ENCODE measurements around the gene CFAP161.
"Not testable (repeated sequence)": the region's sequence is repeated elsewhere in the genome, so short reads cannot be mapped to it uniquely, and the experiment has no call there.

The CFAP161 gene

GRCh38 chr15:81107889-81108288 lies 26.2 kb upstream of the CFAP161 start:
- no peak for DNase-seq (ENCODE audit: low read depth)

GRCh38 chr15:81108427-81108826 lies 25.6 kb upstream of the CFAP161 start:
- DNase-seq (ENCODE audit: low read depth) = no peak

DNA sequence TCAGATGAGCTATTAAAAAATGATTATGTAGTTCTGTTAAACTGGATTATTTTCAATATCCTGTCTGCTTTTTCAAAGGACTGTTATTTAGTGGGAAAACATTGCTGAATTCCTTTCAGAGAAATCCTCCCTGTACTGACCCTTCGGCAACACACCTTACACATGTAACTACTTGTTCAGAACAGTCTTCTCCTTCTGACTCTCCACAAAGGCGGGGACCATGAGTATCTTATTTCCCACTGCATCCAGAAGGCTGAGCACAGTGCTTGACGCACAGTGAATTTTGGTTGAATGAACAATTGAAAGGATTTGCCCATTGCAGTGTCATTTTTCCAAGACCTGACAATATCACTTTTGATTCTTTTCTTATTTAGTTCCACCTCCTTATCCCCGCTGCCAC lies 23.1 kb upstream of the CFAP161 start:
- DNase-seq (ENCODE audit: low read depth) = no peak

DNA sequence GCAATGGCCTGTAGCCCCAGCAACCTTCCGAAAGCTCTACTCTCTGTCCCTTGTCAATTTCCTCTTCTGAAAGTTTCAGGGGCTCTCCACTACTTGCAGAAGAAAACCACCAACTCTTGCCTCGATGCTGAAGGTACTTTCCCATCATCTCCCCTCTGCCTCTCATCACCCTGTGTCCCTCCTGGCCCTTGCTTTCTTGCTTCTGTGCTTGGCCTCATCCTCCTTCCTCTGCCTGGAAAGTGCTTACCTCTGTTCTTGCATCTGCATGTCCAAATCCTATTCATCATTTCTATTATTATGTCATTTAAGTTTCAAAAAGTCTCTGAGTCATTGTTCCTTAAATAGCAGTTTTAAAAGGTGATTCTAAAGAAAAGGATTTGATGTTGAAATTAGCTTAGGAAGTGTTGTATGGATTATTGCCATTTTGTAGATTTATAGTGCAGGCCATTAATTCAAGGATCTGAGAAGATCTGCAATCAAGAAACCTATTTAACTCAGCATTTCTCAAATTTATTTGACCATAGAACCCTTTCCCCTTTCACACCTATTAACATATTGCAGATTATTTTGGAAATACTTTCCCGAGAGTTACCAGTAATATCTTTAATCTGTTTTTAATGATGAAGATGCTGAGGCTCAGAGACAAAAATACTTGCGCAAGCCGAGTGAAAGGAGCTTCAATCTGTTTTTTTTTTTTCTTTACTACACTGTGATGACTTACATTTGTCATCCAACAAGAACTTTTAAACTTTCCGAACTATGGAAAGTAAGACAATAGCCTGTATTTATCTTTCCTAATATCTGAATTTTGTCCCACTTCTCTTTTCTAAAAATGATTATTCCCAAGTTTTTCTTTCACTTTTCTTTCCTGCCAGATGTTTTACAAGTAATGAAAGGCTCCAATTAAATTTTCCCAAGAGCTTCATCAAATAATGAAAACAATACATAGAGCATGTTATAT lies 22.3 kb upstream of the CFAP161 start:
- DNase-seq (ENCODE audit: low read depth) = no peak

GRCh38 chr15:81113204-81113657 lies 20.8 kb upstream of the CFAP161 start:
- DNase-seq (ENCODE audit: low read depth) = no peak

DNA sequence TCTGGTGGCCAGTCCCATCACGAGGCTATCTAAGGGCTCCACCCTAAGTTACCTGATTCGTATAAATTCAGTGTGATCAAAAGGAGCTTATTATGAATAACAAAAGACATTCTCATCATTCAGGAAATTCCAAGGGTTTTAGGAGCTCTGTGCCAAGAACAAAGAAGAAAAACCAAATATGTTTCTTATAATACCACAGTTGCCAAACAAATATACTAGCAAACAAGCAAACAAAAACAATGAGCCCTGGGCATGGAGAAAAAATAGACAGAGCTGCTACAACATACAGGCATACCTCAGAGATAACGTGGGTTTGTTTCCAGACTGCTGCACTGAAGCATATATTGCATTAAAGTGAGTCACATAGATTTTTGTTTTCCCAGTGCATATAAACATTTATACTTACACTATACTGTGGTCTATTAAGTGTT lies 20.2 kb upstream of the CFAP161 start:
- DNase-seq (ENCODE audit: low read depth) = no peak

DNA sequence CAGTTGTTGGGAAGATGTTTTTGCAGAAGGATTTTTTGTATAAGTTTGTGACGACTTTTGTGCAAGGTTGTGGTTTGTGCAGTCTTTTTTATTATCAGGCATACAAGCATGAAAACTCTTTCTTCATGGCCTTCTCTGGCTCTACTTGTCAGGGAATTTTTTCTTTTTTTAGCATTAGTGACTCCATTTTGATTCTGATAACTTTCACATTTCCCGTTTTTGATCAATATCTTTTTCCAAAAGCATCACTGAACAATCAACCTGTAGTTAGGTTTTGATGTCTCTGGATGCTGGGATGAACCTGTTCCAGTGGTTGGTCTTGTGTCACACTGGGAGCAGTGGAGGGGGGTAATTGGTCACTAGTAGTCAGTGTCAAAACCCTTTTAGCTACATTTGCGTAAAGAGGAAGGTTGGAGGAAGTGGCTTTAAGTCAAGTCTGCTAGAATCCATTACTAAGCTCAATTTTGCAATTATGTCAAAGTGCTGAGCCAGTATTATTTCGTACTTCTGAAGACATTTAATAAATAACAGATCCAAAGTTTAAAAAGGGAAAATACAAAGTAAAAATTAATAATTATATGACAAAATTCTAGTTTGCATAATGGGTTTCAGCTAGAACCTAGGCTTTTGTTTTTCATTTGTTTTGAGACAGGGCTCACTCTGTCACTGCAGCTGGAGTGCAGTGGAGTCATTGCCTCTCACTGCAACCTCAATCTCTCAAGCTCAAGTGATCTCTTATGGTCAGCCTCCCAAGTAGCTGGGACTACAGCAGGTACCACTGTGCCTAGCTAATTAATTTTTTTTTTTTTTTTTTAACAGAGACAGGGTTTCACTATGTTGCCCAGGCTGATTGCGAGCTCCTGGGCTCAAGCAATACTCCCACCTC lies 18.8 kb upstream of the CFAP161 start:
- DNase-seq (ENCODE audit: low read depth) = no peak

GRCh38 chr15:81117136-81117535 lies 16.9 kb upstream of the CFAP161 start:
- DNase-seq (ENCODE audit: low read depth) = no peak

- DNase-seq (ENCODE audit: low read depth) = no peak
These were observed 16.5 kb upstream of the CFAP161 start for GRCh38 chr15:81117581-81117980.

- DNase-seq (ENCODE audit: low read depth) = no peak
These were observed 15.7 kb upstream of the CFAP161 start for GRCh38 chr15:81118361-81118760.

- DNase-seq (ENCODE audit: low read depth) = no peak
These were observed 14.0 kb upstream of the CFAP161 start for GRCh38 chr15:81120069-81120468.

GRCh38 chr15:81126892-81127291 lies 7.2 kb upstream of the CFAP161 start:
- no peak for DNase-seq (ENCODE audit: low read depth)

DNA sequence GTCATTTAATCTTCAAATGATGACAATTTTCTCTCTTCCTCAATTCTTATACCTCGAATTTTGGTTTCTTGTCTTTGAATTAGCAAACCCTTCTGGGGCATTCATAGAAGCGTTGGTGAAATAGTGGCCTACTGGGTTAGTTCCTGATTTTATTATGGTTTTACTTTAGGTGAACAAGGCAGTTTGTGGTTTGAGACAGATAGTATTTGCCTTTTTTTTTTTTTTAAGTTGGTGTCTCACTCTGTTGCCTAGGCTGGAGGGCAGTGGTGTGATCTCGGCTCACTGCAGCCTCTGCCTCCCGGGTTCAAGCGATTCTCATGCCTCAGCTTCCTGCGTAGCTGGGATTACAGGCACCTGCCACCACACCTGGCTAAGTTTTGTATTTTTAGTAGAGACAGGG lies 7.4 kb downstream of the CFAP161 start:
- DNase-seq (ENCODE audit: low read depth) = not testable (repeated sequence)

GRCh38 chr15:81146006-81146405 lies 11.9 kb downstream of the CFAP161 start:
- DNase-seq (ENCODE audit: low read depth) = no peak

- DNase-seq (ENCODE audit: low read depth) = no peak
These were observed 12.4 kb downstream of the CFAP161 start for GRCh38 chr15:81146466-81146865.

GRCh38 chr15:81151389-81151788 lies 17.3 kb downstream of the CFAP161 start:
- no peak for DNase-seq (ENCODE audit: low read depth)

- no peak for DNase-seq (ENCODE audit: low read depth)
These were observed 18.3 kb downstream of the CFAP161 start for GRCh38 chr15:81152339-81152738.

DNA sequence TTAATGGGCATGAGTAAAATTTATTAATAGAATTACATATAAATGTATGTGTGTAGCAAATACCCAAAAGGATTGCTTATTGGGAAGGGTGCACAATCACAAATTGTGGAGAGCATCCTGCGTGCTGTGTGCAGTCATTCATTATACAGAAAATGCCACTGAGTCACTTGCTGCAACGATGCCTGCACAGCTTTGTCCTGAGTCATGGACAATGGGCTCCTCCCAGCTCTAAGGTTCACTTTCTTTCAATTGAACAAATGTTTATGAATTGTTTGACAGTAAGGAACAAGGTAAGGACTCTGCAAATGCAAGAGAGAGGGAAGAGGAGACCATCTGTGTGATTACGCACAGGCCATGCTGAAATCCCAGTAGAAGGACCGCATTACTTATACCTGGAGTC lies 18.7 kb downstream of the CFAP161 start:
- no peak for DNase-seq (ENCODE audit: low read depth)

GRCh38 chr15:81155375-81156218 lies 21.5 kb downstream of the CFAP161 start:
- DNase-seq (ENCODE audit: low read depth) = no peak

DNA sequence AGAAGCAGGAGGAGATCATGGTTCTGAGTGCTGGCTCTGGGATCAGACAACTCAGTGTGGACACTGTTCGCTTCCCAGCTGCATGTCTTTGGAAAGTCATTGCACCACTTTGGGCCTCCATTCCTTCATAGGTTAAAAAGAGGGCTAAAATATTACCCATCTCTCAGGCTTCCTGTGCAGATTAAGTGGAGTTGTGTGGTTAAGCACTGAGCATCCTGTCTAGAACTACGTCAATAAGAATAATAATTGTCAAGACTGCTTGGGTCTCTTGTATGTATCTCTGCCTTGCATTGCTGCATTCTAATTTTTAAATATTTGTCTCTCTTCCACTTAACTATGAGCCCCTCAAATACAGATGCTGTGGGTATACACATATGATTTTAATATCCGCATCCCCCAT lies 22.3 kb downstream of the CFAP161 start:
- no peak for DNase-seq (ENCODE audit: low read depth)

DNA sequence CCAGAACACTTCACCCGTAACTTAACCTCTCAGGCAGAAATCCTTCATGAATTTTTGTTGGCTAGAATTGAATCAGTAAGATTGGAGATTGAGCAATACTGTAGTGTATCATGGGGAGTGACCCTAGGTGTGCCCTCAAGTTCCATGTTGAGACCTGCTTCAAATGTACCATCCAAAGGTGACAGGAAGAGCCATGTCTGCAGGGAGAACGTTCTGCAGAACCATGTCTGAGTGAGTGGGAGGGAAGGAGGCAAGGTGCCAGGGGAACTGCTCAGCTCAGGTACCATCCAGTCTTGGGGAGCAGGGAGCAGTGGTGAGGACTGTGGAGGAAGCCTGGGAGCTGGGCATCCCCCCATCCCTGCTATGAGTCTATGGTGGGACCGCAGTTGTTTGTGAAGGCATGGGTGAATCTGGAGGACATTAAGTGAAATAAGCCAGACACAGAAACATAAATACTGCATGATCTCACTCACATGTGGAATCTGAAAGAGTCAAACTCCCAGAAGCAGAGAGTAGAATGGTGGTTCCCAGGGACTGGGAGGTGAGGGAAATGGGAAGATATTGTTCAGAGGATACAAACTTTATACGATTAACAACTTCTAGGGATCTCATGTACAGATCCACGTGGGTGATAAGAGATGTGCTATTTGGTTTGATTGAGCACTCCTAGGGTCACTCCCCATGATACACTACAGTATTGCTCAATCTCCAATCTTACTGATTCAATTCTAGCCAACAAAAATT lies 23.3 kb downstream of the CFAP161 start:
- no peak for DNase-seq (ENCODE audit: low read depth)

Measured in T follicular helper cell (primary cell).